ENCODE results near the gene AFAP1.

The AFAP1 gene

GRCh38 chr4:7967501-7968261 is 28.0 kb upstream of the AFAP1 start:
- DNase-seq = peak in 1 of 2 donors; percentile 14

DNA sequence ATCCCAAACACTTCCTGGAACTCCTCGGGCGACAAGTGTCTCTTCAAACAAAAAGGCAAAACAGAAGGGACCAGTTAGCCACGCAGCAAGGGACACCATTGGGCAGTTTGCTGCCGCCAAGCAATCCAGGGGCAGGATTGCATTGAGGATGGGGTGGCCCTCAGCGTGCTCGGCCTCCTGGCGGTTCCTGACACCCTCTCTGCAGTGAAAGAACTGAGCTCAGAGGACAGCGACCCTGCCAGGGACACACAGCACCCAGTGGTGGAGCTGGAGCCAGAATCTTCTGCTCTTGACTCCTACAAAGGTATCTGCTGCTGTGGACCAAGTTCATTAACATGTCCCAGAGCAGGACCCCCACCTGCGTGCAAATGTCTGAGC is 27.4 kb upstream of the AFAP1 start:
- no peak for DNase-seq

DNA sequence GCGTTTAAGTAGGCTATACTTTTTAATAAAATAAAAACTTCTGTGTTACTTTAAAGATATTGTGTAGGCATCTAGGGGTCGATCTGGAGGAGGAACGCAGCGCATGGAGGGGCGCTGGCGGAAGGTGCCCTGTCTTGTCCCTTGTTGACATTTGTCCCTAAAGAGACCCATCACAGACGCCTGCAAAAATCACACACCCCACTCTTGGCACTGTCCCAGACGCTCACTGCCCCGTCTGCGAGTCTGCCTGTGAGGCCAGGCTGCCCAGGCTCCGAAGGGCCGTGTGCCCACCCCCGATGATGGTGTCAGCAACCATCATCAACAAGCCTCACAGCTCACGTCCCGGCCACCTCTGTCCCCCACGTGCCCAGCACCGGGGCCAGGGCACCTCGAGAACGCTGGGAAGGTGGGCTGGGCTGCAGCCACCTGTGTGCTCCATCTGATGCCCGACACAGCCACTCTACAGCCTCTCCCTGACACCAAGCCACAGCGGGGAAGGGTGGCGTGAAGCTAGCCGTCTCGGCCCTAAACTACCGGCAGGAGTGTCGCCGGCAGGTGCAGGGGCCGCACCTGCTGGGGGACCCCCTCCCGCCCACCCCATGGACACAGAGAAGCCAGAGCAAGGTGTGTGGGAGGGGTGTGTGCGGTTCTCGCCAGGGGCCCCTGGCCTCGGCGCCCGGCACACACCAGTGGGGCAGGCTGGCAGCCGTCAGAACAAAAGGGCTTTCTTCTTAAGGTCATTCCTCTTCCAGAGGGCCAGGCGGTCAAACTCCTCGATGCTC is 26.8 kb upstream of the AFAP1 start:
- no peak for DNase-seq

- DNase-seq = peak; percentile 47 to 78
Observed at GRCh38 chr4:7964890-7965662, 25.4 kb upstream of the AFAP1 start.

GRCh38 chr4:7964459-7964858 is 24.8 kb upstream of the AFAP1 start:
- DNase-seq = peak; percentile 44 to 69

DNA sequence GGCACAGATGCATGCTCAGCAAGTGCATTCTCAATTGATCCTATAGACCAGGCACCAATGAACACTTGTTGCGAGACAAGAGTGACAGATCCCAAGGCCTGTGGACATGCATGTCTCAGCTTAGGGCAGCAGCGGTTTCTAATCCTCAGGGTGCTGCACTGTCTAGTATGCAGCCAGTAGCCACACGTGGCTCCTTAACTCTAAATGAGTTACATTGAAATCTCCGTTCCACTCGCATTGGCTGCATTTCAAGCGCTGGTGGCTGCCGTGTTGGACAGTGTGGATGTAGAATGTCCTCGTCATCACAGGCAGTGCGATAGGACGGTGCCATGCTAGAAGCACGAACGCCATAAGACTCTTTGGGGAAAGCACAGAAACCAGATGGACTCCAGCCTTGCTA is 24.0 kb upstream of the AFAP1 start:
- DNase-seq = no peak

- DNase-seq = no peak
Observed at GRCh38 chr4:7962609-7963508, 23.2 kb upstream of the AFAP1 start.

DNA sequence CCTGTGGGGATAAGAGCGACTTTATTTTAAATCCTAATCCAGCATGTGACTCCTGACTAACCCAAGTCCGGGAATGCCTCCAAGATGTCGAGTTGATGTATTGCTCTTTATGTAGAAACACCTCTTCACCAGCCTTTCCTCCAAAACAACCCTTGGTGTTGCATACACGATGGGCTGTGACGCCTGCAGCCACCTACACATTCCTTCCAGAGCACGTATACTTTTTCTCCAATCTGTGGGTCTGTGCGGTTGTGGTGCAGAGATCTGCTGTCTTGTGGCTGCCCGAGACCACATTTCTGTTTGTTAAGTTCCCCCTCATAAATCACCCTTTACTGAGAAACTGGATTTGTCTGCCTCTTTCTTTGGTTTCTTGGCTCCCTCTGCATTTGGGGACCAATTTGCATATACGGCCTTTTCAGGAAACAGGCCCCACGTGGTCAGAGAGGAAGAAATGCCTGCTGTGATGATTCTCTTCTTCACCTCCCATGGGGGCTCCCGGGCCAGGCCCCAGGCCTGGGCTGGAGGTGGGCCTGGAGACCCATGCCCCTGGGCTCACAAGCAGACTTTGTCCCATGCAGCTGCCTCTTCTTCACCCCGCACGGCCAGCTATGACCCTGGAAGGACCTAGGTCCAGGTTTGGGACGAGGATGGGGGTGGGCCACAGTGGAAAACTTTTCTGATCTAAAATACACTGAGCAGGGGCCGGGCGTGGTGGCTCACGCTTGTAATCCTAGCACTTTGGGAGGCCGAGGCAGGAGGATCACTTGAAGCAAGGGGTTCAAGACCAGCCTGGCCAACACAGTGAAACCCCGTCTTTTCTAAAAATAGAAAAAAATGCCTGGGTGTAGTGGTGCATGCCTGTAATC is 21.4 kb upstream of the AFAP1 start:
- peak in 1 of 2 donors; percentile 38 for DNase-seq

- no peak for DNase-seq
Observed at GRCh38 chr4:7960017-7960789, 20.5 kb upstream of the AFAP1 start.

GRCh38 chr4:7959078-7959477 is 19.4 kb upstream of the AFAP1 start:
- DNase-seq = no peak

- no peak for DNase-seq
Observed at GRCh38 chr4:7956934-7957656, 17.4 kb upstream of the AFAP1 start.

DNA sequence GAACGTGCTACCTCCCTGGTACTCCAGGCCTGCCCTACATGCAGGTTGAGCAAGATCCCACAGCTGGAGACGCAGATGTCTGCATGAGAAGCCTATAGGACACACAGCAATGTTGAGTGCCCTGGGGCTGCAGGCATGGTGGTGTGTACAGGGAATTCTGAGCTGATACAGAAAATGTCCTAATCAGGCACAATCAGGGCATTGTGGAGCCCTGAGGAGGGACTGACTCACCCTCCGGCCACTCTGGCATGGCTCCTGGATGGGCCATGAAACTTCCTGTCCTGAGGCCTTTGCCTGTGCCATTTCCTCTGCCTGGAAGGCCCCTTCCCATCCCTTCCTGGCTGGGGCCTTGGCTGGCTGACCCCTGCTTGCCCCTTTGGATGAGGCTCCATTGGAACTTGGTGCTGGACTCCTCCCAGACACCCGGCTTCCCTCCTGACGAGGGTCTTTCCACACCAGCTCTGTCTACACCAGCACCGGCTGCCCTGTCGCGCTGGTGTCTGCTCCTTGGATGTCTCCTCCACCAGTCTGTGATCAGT is 16.7 kb upstream of the AFAP1 start:
- no peak for DNase-seq

DNA sequence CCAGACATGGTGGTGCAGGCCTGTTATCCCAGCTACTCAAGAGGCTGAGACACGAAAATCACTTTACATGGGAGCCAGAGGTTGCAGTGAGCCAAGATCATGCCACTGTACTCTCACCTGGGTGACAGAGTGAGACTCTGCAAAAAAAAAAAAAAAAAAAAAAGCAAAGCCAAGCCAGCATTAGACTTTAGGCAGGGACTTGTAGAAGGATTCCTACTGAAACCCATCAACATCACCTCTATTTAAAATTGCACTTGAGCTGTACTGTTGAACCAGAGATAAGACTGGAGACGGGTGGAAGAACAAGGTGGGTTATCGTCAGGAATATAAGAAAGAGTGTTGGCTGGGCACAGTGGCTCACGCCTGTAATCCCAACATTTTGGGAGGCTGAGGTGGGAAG is 15.7 kb upstream of the AFAP1 start:
- no peak for DNase-seq

DNA sequence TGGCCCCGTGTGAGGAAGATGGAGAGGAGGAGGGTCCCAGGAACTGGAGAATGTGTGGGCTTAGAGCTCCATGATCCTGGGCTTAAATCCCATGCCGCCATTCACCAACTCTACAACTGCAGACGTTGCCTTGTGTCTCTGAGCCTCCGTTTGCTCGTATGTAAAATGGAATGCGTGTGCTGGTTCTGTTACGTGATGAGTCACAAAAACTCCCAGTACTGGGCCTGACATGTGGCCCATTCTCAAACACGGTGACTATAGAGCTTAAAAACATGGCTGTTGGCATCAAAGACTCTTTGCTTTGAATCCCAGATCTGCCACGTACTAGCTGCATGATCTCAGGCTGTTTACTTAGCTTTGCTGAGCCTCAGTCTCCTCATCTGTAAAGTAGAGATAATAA is 13.0 kb upstream of the AFAP1 start:
- no peak for DNase-seq

DNA sequence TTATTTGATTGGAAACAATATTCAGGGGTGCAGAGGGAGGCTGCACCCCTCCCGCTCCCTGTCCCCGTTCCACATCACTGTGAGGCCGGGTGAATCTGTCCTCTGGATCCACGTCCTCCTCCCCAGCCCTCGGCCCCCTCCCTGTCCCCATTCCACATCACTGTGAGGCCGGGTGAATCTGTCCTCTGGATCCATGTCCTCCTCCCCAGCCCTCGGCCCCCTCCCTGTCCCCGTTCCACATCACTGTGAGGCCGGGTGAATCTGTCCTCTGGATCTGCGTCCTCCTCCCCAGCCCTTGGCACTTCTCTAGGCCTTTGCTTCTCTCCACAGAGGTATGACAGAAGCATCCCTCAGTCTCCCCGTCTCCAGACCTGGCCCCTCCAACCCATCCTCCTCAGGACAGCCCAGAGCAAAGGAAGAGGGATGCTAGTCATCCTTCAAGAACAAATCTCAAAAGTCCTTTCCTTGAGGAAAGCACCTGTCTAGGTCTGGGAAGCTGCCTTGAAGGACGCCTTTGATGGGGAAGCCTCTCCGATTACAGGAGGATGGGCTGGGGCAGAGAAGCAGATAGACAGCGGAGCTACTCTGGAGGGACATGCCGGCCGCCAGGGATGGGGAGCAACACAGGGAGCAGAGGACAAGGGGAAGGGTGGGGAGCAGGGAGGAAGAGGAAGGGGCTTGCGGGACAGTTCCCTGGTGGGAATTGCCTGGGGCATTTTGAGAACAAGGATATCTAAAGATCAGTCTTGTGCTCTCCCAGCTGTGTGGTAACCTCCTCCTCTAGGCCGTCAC is 10.8 kb upstream of the AFAP1 start:
- DNase-seq = no peak

DNA sequence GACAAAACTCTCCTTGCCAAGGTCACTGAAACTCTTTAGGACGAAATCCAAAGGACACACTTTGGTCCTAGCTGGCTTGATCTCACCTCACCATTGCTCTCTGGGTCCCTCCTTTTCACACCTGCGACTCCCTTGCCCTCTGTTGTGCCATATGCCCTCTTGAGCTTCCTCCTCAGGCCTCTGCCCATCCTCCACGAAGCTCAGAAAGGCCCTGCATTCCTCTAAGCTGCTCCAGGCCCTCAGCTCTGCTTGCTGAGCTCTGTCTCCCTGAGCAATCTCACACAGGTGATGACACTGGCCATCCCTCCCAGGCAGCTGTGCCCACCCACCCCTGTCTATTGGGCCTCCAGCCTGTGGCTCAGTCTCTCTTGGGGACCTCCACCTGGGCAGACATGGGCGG is 10.1 kb upstream of the AFAP1 start:
- DNase-seq = no peak

GRCh38 chr4:7947927-7948326 is 8.3 kb upstream of the AFAP1 start:
- peak in 1 of 2 donors; percentile 34 for DNase-seq

DNA sequence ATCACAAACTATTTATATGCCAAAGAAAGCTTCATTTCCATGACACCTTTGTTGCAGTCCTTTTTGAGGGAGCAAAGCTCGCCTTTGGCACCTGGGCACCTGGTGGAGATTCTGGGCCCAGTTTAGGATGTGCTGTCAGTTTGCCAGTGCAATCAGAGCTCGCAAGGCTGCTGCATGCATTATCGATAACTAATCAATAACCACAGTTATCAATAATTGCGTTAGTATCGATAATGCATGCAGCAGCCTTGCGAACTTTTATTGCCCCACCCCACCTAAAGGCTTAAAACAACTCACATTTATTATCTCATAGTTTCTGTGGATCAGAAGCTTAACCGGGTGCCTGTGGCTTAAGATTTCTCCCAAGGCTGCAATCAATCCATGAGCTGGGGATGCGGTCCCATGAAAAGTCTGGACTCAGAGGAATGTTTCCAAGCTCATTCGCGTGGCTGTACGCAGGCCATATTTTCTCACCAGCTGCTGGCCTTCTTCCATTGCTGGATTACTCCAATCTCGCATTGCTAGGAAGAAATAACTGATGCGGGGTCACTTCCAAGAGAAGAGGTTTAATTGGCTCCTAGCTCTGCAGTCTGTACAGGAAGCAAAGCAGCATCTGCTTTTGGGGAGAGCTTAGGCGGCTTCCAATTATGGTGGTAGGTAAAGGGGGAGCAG is 6.2 kb upstream of the AFAP1 start:
- no peak for DNase-seq
